Left colon (tissue), 2 donors: ENCODE measurements around the gene TTF2. TPM values are rescaled to one million over a fixed set of nuclear protein-coding genes. Genes with fewer than 3 reads are reported as not detected.

ENCODE experiments used
- ATAC-seq: fragments of 200-7000 bp; cut with Tn5 transposase; one replicate; pipeline ENCODE4 v1.9.1; 2020; ENCODE audit warnings: mild to moderate bottlenecking, moderate library complexity
- DNase-seq, 2 donors: peaks; one replicate each; pipeline ENCODE4 v3.0.0-alpha.2; 2020
- intact Hi-C, 2 donors: fragments of 100-400 bp; cut with DNase I in 1 of 2; cut with micrococcal nuclease in 1 of 2; formaldehyde crosslinking; loops; one replicate each; pipeline versions ENCODE4 v1.11.2 to v1.14.0; 2022; cut with DNase I, micrococcal nuclease
- total RNA-seq, 2 donors: library from RNA; stranded (reverse); fragmentation: NEBNext Ultra II Directional; extraction: Animal tissue kit (Norgen Biotek cat#: 25700); gene quantifications; one replicate each; pipeline ENCODE4 v1.2.1, GENCODE V29; 2021
- donor health status: DM: no; HTN: no; CAD: no.
- donor health status: DM: yes; HTN: yes; CAD: no.

TTF2 gene
- total RNA-seq, 2 donors from 2014 or later, result 25.0 to 28.1 TPM

GRCh38 chr1:117037802-117038201 is 22.3 kb upstream of the TTF2 start:
- intact Hi-C loops, result no loop called here
- no peak for DNase-seq

DNA sequence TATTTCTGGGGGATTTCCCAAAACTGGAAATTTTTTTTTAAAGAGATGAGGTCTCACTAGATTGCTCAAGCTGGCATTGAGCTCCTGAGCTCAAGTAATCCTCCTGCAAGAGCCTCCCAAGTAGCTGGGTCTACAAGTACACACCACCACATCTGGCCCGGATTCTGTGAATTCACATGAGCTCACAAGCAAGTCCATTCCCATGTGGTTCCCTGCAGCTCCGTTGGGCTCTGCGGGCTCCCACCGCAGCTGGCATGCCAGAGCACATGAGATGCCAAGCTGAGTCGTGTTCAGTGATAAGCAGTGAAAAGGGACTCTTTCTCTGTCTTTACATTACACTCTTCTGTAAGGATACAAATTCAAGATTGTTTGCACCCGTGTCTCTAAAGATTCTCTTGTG is 21.9 kb upstream of the TTF2 start:
- intact Hi-C loops, result no loop called here
- ATAC-seq (no peak), DNase-seq (no peak)

More at GRCh38 chr1:117037802-117038201, 22.3 kb upstream of the TTF2 start:
- no peak for ATAC-seq

DNA sequence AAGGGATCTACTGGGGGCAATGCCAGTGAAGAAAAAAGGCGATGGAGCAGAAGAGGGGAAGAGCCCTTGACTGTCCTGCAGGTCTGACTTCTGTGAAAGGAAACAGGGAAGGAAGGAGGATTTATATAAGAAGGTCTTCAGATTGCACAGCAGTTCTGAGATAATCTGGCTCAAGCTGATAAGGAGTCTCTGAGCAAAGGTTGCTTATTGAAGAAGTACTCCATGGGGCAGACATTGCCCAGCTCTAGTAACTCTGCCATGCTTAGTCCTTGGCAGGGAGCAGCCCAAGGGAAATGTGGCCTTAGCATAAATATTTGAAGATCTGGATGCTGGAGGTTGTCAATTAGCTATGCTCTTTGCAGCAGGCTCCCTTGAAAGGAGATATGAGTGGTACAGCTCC is 15.9 kb upstream of the TTF2 start:
- ATAC-seq, result peak; percentile 53
- DNase-seq, result no peak
- intact Hi-C loops, result no loop called here

DNA sequence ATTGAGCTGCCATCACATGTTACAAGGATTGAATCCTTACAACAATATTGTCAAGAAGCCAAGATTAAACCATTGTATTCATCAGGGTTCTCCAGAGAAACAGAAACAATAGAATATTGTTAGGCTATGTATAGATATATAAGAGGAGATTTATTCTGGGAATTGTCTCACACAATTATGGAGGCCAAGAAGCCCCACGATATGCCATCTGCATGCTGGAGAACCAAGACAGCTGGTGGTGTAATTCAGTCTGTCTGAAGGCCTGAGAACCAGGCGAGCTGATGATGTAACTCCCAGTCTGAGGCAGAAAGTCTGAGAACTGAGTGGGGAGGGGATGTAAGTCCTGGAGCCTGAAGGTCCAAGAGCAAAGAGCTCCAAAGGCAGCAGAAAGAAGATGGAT is 14.5 kb upstream of the TTF2 start:
- no peak for ATAC-seq
- intact Hi-C loops, result no loop called here

DNA sequence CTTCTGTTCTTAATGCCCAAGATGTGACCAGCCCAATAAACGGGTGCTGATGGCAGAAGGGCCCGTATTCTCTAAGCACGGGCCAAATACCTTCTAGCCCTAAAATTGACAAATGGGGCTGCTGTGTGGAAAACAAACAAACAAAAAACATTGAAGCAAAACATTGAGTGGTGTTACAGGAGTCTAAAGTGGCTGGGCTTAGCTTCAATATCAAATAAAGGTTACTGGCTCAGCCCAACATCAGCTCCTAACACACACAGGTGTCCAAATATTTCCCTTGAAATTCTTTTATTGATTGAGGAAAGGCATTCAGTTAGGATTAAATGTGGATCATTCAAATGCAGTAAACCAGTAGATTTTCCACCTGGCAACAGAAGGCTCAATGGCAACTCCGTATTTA is 13.3 kb upstream of the TTF2 start:
- no peak for ATAC-seq
- intact Hi-C loops, result no loop called here

More for the DNA sequence above, 14.5 kb upstream of the TTF2 start:
- DNase-seq, result no peak

DNA sequence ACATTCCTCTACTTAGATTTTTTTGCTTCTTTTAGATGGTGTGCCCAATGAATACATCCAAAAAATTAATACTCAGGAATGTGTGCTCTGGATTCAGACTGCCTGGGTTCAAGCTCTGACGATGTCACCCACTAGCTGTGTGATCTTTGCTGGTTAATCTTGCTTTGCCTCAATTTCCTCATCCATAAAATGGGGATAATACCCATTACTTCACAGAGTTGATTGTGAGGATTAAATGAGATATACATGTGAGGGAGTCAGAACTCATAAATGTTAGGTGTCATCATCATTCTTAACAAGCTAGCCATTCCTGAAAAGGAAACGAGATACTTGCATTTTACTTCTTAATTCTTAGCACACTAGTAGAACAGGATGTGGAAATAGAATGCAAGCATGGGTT is 12.9 kb upstream of the TTF2 start:
- ATAC-seq (no peak), DNase-seq (no peak)
- intact Hi-C loops, result no loop called here

More for the DNA sequence above, 13.3 kb upstream of the TTF2 start:
- no peak for DNase-seq

DNA sequence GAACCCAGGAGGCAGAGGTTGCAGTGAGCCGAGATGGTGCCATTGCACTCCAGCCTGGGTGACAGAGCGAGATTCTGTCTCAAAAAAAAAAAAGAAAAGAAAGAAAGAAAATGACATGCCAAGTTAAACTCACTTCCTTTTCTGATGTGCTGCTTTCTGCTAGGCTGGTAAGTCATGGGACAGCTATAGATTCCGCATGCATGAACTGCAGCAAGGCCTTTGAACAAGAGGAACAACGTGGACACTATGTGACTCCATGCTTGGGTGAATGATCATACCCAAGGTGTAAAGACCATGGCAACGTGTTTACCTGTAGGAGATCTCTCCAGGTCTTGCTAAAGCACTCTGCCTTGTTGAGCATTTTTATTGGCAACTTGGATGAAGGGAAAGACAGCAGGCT is 10.3 kb upstream of the TTF2 start:
- no peak for ATAC-seq
- intact Hi-C loops, result loop anchor here (10.0 kb wide), 2 partner anchors 195 to 325 kb away; no protein-coding TSS in a partner anchor

DNA sequence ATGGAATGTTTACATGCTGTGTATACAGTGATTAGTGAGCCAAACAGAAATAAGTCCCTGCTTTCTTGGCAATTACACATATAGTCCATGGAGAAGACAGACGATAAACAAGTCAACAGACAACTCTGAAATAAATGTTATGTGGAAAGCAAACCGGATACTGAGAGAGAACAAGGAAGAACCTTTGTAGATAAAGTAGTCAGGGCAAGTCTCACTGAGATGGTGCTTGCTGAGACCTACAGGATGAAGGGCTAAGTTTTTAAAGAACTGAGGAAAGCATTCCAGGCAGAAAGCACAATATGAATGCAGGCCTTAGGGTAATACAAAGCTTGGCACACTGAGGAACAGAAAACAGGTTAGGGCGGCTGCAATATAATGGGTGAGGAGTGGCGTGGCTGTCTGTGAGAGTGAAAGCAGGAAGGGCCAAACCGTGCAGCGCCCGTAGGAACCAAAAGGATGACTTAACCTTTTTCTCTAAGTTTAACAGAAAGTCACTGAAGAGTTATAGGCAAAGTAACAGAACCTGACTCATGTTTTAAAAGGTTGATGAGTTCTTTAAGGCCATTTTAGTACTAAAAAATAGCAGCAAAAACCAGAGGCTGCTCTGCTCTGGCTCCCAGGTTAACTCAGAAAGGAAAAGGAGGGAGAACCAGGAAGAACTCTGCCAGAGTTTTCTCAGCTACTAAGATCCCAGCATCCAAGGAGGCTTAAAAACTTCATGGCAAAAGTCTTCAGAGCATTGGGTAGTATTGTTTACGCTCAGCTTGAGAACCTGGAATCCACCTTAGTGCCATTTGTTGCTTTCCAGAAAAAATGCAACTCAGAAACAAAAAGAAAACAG is 8.7 kb upstream of the TTF2 start:
- ATAC-seq, result peak; percentile 96
- peak; percentile 66 to 68 for DNase-seq
- intact Hi-C loops, result loop anchor here (10.0 kb wide), 2 partner anchors 197 to 327 kb away; no protein-coding TSS in a partner anchor

More for the DNA sequence above, 10.3 kb upstream of the TTF2 start:
- DNase-seq, result no peak

- ATAC-seq (no peak), DNase-seq (no peak)
- intact Hi-C loops, result loop anchor here (2.0 to 10.0 kb wide), 3 partner anchors 199 to 479 kb away; no protein-coding TSS in a partner anchor
These were observed 6.1 kb upstream of the TTF2 start for GRCh38 chr1:117054068-117054467.

- DNase-seq (no peak), ATAC-seq (no peak)
- intact Hi-C loops, result loop anchor here (5.0 to 10.0 kb wide), 3 partner anchors 204 to 334 kb away; no protein-coding TSS in a partner anchor
These were observed 1.3 kb upstream of the TTF2 start for GRCh38 chr1:117058810-117059209.

- intact Hi-C loops, result loop anchor here (5.0 to 10.0 kb wide), 3 partner anchors 205 to 335 kb away; no protein-coding TSS in a partner anchor
- DNase-seq, result peak; percentile 77 to 87
- peak; percentile 71 for ATAC-seq
These were observed 820 bp upstream of the TTF2 start for GRCh38 chr1:117059334-117059677.

- intact Hi-C loops, result no loop called here
- ATAC-seq, result peak; percentile 66
- DNase-seq, result peak in 1 of 2 donors; percentile 44
These were observed 553 bp downstream of the TTF2 start for GRCh38 chr1:117060441-117061317.

DNA sequence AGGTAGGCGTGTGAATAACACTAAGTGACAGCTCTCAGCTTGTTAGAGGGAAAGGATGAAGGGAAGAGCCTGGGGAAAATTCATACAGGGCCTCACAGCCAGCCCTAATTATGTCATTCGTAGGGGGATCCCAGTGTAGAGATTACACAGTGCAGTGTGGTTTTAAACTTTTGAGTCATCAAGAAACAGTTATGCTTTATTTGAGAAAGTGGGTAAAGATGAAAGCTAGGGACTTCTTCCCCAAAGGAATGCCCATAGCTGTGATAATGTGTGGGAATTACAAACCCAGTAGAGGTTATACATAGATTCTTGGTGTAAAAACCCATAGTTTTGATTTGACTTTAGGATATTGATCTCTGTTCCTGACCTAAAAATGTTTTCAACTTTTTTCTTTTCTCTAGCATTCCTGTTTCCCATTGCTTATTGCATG is 1.9 kb downstream of the TTF2 start:
- ATAC-seq, result no peak
- DNase-seq, result no peak
- intact Hi-C loops, result no loop called here

- ATAC-seq (peak; percentile 80), DNase-seq (peak in 1 of 2 donors; percentile 18)
- intact Hi-C loops, result loop anchor here in 1 of 2 donors (2.0 kb wide), 1 partner anchor 62 kb away; no protein-coding TSS in a partner anchor
These were observed 6.2 kb downstream of the TTF2 start for GRCh38 chr1:117066367-117066766.

- intact Hi-C loops, result loop anchor here in 1 of 2 donors (2.0 kb wide), 1 partner anchor 61 kb away; no protein-coding TSS in a partner anchor
- ATAC-seq (peak; percentile 87), DNase-seq (peak in 1 of 2 donors; percentile 31)
These were observed 7.6 kb downstream of the TTF2 start for GRCh38 chr1:117067533-117068370.

- intact Hi-C loops, result no loop called here
- ATAC-seq (no peak), DNase-seq (no peak)
These were observed 8.5 kb downstream of the TTF2 start for GRCh38 chr1:117068580-117068979.

GRCh38 chr1:117069220-117069844 is 9.2 kb downstream of the TTF2 start:
- ATAC-seq (no peak), DNase-seq (no peak)
- intact Hi-C loops, result no loop called here

DNA sequence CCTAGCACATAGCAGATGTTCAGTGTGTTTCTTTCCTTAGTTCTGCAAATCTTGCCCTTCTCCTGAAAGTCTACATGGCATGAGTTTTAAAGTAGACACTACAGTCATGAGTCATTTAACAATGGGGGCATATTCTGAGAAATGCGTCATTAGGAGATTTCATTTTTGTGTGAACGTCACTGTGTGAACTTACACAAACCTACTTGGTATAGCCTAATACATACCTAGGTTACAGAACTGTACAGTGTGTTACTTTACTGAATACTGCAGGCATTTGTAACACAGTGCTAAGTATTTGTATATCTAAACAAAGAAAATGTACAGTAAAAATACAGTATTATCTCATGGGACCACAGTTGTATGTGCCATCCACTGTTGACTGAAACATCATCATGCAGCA is 10.0 kb downstream of the TTF2 start:
- no peak for DNase-seq
- intact Hi-C loops, result loop anchor here in 1 of 2 donors (5.0 kb wide), 1 partner anchor 422 kb away; no protein-coding TSS in a partner anchor
- no peak for ATAC-seq
